ENCODE results near the gene MYO9B.

The MYO9B gene

DNA sequence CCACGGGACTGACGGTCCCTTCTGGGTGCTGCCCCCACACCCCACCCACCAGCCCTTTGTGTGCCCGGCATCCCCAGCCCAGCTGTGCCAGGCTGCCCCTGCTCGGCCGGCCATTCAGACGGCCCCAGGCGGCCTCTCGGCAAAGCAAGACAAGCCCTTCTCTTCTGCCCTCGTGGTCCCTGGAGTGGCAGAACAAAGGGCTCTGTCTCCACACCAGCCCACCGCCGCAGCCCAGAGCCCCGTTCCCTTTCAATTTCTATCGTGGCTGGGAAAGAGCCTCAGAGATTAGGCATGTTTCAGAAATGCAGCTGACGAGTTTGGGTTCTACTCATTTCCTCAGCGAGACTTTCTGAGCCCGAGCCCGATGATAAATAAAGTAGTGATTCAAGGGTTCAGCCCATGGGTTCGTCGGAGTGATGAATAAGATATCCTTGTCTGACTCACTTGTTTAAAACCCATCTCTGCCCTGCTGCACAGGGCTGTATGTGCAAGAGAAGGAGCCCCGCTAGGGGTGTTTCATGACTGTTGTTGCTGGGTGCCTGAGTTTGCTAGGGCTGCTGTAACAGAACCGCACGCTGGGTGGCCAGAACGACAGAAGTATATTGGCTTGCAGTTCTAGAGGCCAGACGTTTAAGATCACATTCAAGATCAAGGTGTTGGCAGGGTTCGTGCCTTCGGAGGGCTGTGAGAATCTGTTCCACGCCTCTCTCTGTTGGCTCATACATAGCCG is 4.3 kb downstream of the MYO9B start:
- TF ChIP-seq, protein P1, sequence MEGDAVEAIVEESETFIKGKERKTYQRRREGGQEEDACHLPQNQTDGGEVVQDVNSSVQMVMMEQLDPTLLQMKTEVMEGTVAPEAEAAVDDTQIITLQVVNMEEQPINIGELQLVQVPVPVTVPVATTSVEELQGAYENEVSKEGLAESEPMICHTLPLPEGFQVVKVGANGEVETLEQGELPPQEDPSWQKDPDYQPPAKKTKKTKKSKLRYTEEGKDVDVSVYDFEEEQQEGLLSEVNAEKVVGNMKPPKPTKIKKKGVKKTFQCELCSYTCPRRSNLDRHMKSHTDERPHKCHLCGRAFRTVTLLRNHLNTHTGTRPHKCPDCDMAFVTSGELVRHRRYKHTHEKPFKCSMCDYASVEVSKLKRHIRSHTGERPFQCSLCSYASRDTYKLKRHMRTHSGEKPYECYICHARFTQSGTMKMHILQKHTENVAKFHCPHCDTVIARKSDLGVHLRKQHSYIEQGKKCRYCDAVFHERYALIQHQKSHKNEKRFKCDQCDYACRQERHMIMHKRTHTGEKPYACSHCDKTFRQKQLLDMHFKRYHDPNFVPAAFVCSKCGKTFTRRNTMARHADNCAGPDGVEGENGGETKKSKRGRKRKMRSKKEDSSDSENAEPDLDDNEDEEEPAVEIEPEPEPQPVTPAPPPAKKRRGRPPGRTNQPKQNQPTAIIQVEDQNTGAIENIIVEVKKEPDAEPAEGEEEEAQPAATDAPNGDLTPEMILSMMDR (IDR thresholded peaks at IDR 0.05; ENCODE audit: low read depth, low read length, missing control alignments): peak; percentile 54
- peak overlapping the region; percentile 37 for H3K4me3 ChIP-seq (replicated peaks; ENCODE audit: low read depth, low read length)
- peak; percentile 84 for DNase-seq (ENCODE audit: extremely low read depth, low read depth)

DNA sequence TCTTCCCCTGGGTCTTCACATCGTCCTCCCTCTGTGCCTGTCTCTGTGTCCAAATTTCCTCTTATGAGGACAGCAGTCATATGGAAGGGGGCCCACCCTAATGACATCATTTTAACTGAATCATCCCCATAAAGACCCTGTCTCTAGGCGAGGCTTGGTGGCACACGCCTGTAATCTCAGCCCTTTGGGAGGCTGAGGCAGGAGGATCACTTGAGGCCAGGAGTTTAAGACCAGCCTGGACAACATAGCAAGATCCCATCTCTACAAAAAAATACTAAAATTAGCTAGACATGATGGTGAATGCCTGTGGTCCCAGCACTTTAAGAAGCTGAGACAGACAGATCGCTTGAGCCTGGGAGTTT is 4.8 kb downstream of the MYO9B start:
- no peak for DNase-seq (ENCODE audit: extremely low read depth, low read depth)
- H3K4me3 ChIP-seq (replicated peaks; ENCODE audit: low read depth, low read length): no peak overlapping the region
- TF ChIP-seq, protein P1 (IDR thresholded peaks at IDR 0.05; ENCODE audit: low read depth, low read length, missing control alignments): no peak

GRCh38 chr19:17081672-17082630 is 6.4 kb downstream of the MYO9B start:
- TF ChIP-seq, protein P1 (IDR thresholded peaks at IDR 0.05; ENCODE audit: low read depth, low read length, missing control alignments): no peak

DNA sequence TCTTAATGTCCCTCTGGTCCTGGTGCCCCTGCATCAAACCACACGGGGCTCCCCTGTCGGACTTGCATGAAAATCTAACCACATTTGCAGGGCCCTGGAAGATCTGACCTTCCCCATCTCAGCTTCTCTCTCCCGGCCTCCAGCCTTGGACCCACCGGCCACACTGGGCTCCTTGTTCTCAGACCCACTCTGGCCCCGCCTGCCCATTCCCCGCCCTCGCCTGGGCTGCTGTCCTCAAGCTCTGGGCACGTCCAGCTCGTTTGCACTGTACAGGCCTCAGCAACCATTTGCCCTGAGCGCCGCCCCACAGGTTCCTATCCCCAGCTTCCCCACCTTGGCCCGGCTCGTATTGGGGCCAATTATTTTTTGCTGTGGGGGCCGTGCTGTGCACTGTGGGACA is 10.5 kb downstream of the MYO9B start:
- TF ChIP-seq, protein P1 (IDR thresholded peaks at IDR 0.05; ENCODE audit: low read depth, low read length, missing control alignments): no peak
- no peak for DNase-seq (ENCODE audit: extremely low read depth, low read depth)
- H3K4me3 ChIP-seq (replicated peaks; ENCODE audit: low read depth, low read length): no peak overlapping the region

More at GRCh38 chr19:17081672-17082630, 6.4 kb downstream of the MYO9B start:
- H3K4me3 ChIP-seq (replicated peaks; ENCODE audit: low read depth, low read length): no peak overlapping the region
- DNase-seq (ENCODE audit: extremely low read depth, low read depth): no peak

DNA sequence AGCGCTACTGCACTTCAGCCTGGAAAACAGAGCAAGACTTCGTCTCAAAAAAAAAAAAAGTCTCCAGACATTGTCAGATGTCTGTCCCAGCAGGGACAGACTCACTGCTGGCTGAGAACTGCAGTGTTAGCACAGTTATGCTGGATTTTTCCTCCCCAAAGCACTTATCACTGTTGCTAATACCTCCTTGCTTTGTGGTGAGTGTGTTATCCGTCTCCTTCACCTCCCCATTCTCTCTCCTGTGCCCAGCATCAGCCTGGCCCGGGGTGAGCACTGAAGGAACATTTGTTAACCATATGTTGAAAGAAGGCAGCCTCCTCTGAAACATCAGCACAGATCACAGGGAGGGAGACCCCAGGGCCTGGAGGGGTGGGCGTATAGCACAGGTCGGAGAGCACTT is 11.3 kb downstream of the MYO9B start:
- no peak overlapping the region for H3K4me3 ChIP-seq (replicated peaks; ENCODE audit: low read depth, low read length)
- TF ChIP-seq, protein P1 (IDR thresholded peaks at IDR 0.05; ENCODE audit: low read depth, low read length, missing control alignments): no peak
- no peak for DNase-seq (ENCODE audit: extremely low read depth, low read depth)

GRCh38 chr19:17088552-17088951 is 13.0 kb downstream of the MYO9B start:
- TF ChIP-seq, protein P1 (IDR thresholded peaks at IDR 0.05; ENCODE audit: low read depth, low read length, missing control alignments): no peak
- H3K4me3 ChIP-seq (replicated peaks; ENCODE audit: low read depth, low read length): no peak overlapping the region
- DNase-seq (ENCODE audit: extremely low read depth, low read depth): no peak
